Measurements from ENCODE around the gene FBN1. TPM values are rescaled to one million over a fixed set of nuclear protein-coding genes. Genes with fewer than 3 reads are reported as not detected.

The FBN1 gene
- total RNA-seq, 1 experiment from 2014 or later: 6.7 TPM

GRCh38 chr15:48388910-48389309 lies 256.6 kb downstream of the FBN1 start:
- Histone ChIP-seq H4K20me1 (ENCODE audit: low read length) (no peaks in the 10 kb centered on the region), H3K36me3 (ENCODE audit: low read depth, low read length) (no peaks in the 10 kb centered on the region), H3K4me3 (ENCODE audit: low read length) (no peak overlapping the region), H3K4me2 (ENCODE audit: low read length) (no peak overlapping the region), H3K9me2 (replicated peaks; ENCODE audit: low read length) (no peaks in the 10 kb centered on the region), H3K79me2 (ENCODE audit: low read length) (no peaks in the 10 kb centered on the region), H3K27me3 (ENCODE audit: low read length) (no peaks in the 10 kb centered on the region), H3K9me3 (ENCODE audit: low read length) (no peaks in the 10 kb centered on the region), H2AFZ (ENCODE audit: low read length) (no peak overlapping the region), H3F3A (ENCODE audit: low read length, unreplicated experiment) (no peaks in the 10 kb centered on the region), H3K27ac (ENCODE audit: low read length) (no peak overlapping the region), H3K9ac (ENCODE audit: low read length) (no peak overlapping the region), H3K4me1 (ENCODE audit: insufficient read depth, low read length) (peaks cover 12% of the 10 kb centered on the region)
- intact Hi-C loops (cut with micrococcal nuclease): no loop called here
- DNase-seq: no peak
- ATAC-seq: no peak
- BruUV-seq (replicated peaks): no TSS peak
- CTCF ChIA-PET: no interaction called here
- TF ChIP-seq EZH2phosphoT487 (IDR thresholded peaks at IDR 0.05; ENCODE audit: borderline replicate concordance, low read length) (no peak), EZH2 (IDR thresholded peaks at IDR 0.05; ENCODE audit: low read length, unreplicated experiment) (no peak)
- TF ChIP-seq, protein P1, sequence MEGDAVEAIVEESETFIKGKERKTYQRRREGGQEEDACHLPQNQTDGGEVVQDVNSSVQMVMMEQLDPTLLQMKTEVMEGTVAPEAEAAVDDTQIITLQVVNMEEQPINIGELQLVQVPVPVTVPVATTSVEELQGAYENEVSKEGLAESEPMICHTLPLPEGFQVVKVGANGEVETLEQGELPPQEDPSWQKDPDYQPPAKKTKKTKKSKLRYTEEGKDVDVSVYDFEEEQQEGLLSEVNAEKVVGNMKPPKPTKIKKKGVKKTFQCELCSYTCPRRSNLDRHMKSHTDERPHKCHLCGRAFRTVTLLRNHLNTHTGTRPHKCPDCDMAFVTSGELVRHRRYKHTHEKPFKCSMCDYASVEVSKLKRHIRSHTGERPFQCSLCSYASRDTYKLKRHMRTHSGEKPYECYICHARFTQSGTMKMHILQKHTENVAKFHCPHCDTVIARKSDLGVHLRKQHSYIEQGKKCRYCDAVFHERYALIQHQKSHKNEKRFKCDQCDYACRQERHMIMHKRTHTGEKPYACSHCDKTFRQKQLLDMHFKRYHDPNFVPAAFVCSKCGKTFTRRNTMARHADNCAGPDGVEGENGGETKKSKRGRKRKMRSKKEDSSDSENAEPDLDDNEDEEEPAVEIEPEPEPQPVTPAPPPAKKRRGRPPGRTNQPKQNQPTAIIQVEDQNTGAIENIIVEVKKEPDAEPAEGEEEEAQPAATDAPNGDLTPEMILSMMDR (conservative IDR thresholded peaks at IDR 0.05; ENCODE audit: low read depth, low read length): no peak
- POLR2A ChIA-PET (ENCODE audit: unreplicated experiment): interaction anchor here (0.6 kb wide), 1 partner anchor 189 kb away, joined by 4 read pairs; no protein-coding TSS in a partner anchor

- H3F3A ChIP-seq (ENCODE audit: low read length, unreplicated experiment): no peaks in the 10 kb centered on the region
- H3K27ac ChIP-seq (ENCODE audit: low read length): no peak overlapping the region
- no TSS peak for BruUV-seq (replicated peaks)
- ChIA-PET CTCF (no interaction called here), POLR2A (ENCODE audit: unreplicated experiment) (interaction anchor here (0.6 kb wide), 1 partner anchor 190 kb away, joined by 4 read pairs; no protein-coding TSS in a partner anchor)
- no peaks in the 10 kb centered on the region for H3K27me3 ChIP-seq (ENCODE audit: low read length)
- ATAC-seq (no peak), DNase-seq (no peak)
- TF ChIP-seq EZH2phosphoT487 (IDR thresholded peaks at IDR 0.05; ENCODE audit: borderline replicate concordance, low read length) (no peak), EZH2 (IDR thresholded peaks at IDR 0.05; ENCODE audit: low read length, unreplicated experiment) (no peak)
- TF ChIP-seq, protein P1 (conservative IDR thresholded peaks at IDR 0.05; ENCODE audit: low read depth, low read length): no peak
- no peak overlapping the region for H2AFZ ChIP-seq (ENCODE audit: low read length)
- no peaks in the 10 kb centered on the region for H4K20me1 ChIP-seq (ENCODE audit: low read length)
- H3K9me2 ChIP-seq (replicated peaks; ENCODE audit: low read length): no peaks in the 10 kb centered on the region
- peaks cover 12% of the 10 kb centered on the region for H3K4me1 ChIP-seq (ENCODE audit: insufficient read depth, low read length)
- no peak overlapping the region for H3K4me2 ChIP-seq (ENCODE audit: low read length)
- no peak overlapping the region for H3K9ac ChIP-seq (ENCODE audit: low read length)
- no peaks in the 10 kb centered on the region for H3K9me3 ChIP-seq (ENCODE audit: low read length)
- no peaks in the 10 kb centered on the region for H3K79me2 ChIP-seq (ENCODE audit: low read length)
- intact Hi-C loops (cut with micrococcal nuclease): no loop called here
- H3K4me3 ChIP-seq (ENCODE audit: low read length): no peak overlapping the region
- H3K36me3 ChIP-seq (ENCODE audit: low read depth, low read length): no peaks in the 10 kb centered on the region
These were observed 257.3 kb downstream of the FBN1 start for GRCh38 chr15:48388016-48388851.
